Lung (tissue), 12 donors: ENCODE data around the gene MRPL41. TPM values are rescaled to one million over a fixed set of nuclear protein-coding genes. Genes with fewer than 3 reads are reported as not detected.

Experiments used
- ATAC-seq: fragments of 200-7000 bp; cut with Tn5 transposase; one replicate; pipeline ENCODE4 v1.9.1; 2020; ENCODE audit warnings: moderate number of reproducible peaks; ENCODE audit not compliant: insufficient read depth, low FRiP score
- DNase-seq, 3 donors: peaks; one replicate each; pipeline ENCODE4 v3.0.0-alpha.2; 2013 to 2017
- H3K27ac ChIP-seq, 2 donors: one replicate each; pipeline ENCODE4 v1.5.1; 2013; ENCODE audit warnings: mild to moderate bottlenecking in 2 of 2, moderate library complexity in 2 of 2, control low read depth in 1 of 2, inconsistent platforms in 1 of 2, low read depth in 1 of 2, low read length in 1 of 2
- H3K27me3 ChIP-seq, 3 donors: one replicate each; pipeline ENCODE4 v1.5.1; 2013; ENCODE audit warnings: low read length in 2 of 3; ENCODE audit not compliant: control insufficient read depth in 3 of 3, insufficient read depth in 3 of 3
- H3K36me3 ChIP-seq, 4 donors: one replicate each; pipeline ENCODE4 v1.5.1; 2013; ENCODE audit warnings: low read length in 4 of 4, mild to moderate bottlenecking in 1 of 4, moderate library complexity in 1 of 4; ENCODE audit not compliant: control insufficient read depth in 4 of 4, insufficient read depth in 4 of 4
- H3K4me1 ChIP-seq, 5 donors: one replicate each; pipeline ENCODE4 v1.5.1; 2013; ENCODE audit warnings: low read length in 5 of 5, mild to moderate bottlenecking in 2 of 5, moderate library complexity in 1 of 5; ENCODE audit not compliant: control insufficient read depth in 5 of 5, insufficient read depth in 5 of 5
- H3K4me3 ChIP-seq: one replicate; pipeline ENCODE4 v1.5.1; 2013; ENCODE audit warnings: mild to moderate bottlenecking, control low read depth, moderate library complexity
- H3K9ac ChIP-seq, 2 donors: one replicate each; pipeline ENCODE4 v1.5.1; 2013; ENCODE audit warnings: low read length in 2 of 2, control low read depth in 1 of 2; ENCODE audit not compliant: insufficient read depth in 1 of 2
- H3K9me3 ChIP-seq, 4 donors: one replicate each; pipeline ENCODE4 v1.5.1; 2013; ENCODE audit warnings: low read length in 3 of 4, mild to moderate bottlenecking in 1 of 4, moderate library complexity in 1 of 4; ENCODE audit not compliant: control insufficient read depth in 4 of 4, insufficient read depth in 3 of 4
- CTCF ChIP-seq: IDR thresholded peaks from 2 replicates; pipeline ENCODE4 v1.5.1; 2012; ENCODE audit warnings: mild to moderate bottlenecking; ENCODE audit errors: control extremely low read depth, extremely low read depth
- WGBS, 2 donors: extraction: QIAGEN DNeasy Blood & Tissue Kit; methylation state at CpG; one replicate each; pipeline ENCODE4 v1.1.7; 2013; 5-methylcytosine and 5-hydroxymethylcytosine counted together
- polyA plus RNA-seq, 2 donors: library from polyadenylated mRNA; stranded (reverse); fragments of 200-250 nt; gene quantifications; one replicate each; pipeline ENCODE4 v1.2.1, GENCODE V29; 2013
- total RNA-seq, 2 donors: library from RNA; depleted of rRNA in 1 of 2; stranded (reverse); fragments of >200 nt in 1 of 2; gene quantifications; one replicate each; pipeline ENCODE4 v1.2.1, GENCODE V29; 2014 to 2021
- donor health status: control.
- donor health status: control.
- donor health status: Bipolar disorder and iron deficiency.
- donor health status: healthy.
- donor health status: DM: yes; HTN: yes; CAD: no.

The MRPL41 gene
- total and polyA plus RNA-seq, 4 donors: 24.2 to 110 (median 53.3) TPM

- 97% methylated on average over 33 of the region's 33 CpGs for WGBS, 2 donors
- Histone ChIP-seq H3K4me1 (no peaks in the 10 kb centered on the region), H3K9me3 (no peaks in the 10 kb centered on the region), H3K36me3 (peaks cover 0 to 3% (median 0%) of the 10 kb centered on the region in 4 donors), H3K27ac (no peak overlapping the region), H3K4me3 (no peak overlapping the region), H3K27me3 (no peaks in the 10 kb centered on the region), H3K9ac (no peak overlapping the region)
- DNase-seq (no peak), ATAC-seq (no peak)
- no peak for TF ChIP-seq CTCF
These were observed 27.3 kb upstream of the MRPL41 start for GRCh38 chr9:137524161-137524980.

GRCh38 chr9:137524981-137525317 is 26.7 kb upstream of the MRPL41 start:
- no peak for ATAC-seq
- Histone ChIP-seq H3K27me3 (no peaks in the 10 kb centered on the region), H3K36me3 (no peaks in the 10 kb centered on the region), H3K9me3 (no peaks in the 10 kb centered on the region), H3K27ac (no peak overlapping the region), H3K4me3 (no peak overlapping the region), H3K4me1 (no peaks in the 10 kb centered on the region), H3K9ac (no peak overlapping the region)
- no peak for DNase-seq
- no peak for TF ChIP-seq CTCF
- WGBS, 2 donors: 81 to 91% methylated on average over 5 of the region's 5 CpGs

GRCh38 chr9:137530331-137530730 is 21.3 kb upstream of the MRPL41 start:
- no peaks in the 10 kb centered on the region for H3K9me3 ChIP-seq
- H3K4me1 ChIP-seq: no peaks in the 10 kb centered on the region
- H3K4me3 ChIP-seq: no peak overlapping the region
- H3K27me3 ChIP-seq: no peaks in the 10 kb centered on the region
- H3K27ac ChIP-seq: no peak overlapping the region
- no peak for DNase-seq
- no peaks in the 10 kb centered on the region for H3K36me3 ChIP-seq
- H3K9ac ChIP-seq: no peak overlapping the region
- ATAC-seq: no peak
- WGBS, 2 donors: 64 to 73% methylated on average over 5 of the region's 5 CpGs
- no peak for TF ChIP-seq CTCF
